ENCODE measurements around the gene TRIM8. TPM values are rescaled to one million over a fixed set of nuclear protein-coding genes. Genes with fewer than 3 reads are reported as not detected.

TRIM8 gene
- total and polyA plus RNA-seq, 2 donors (not counting 1 experiment from before 2014, with no cell fraction given): 44.9 to 74.4 TPM

DNA sequence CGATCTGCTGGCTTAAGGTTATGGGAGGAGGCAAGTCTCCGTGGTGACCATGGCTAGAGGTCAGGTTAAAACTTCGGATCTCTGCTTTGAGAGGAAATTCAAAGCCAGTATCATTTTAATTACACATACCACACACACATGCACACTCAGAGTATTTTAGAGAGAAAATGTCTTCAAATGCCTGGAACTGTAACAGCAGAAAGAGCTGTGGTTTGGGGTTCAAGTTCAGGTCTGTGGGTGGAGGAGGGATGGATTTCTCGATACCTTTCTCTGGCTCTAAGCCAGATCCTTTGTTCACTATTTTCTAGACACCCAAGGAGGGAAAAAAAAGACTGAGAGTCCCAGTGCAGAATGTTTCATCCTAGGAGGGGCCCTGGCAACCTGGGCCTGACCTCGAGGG, 37.4 kb downstream of the TRIM8 start:
- H3K36me3 ChIP-seq (replicated peaks in 1 of 2; ENCODE audit: control extremely low read depth in 1 of 2, control insufficient read depth in 1 of 2, extremely low read depth in 1 of 2, insufficient read depth in 2 of 2, low read length in 1 of 2): no peaks in the 10 kb centered on the region
- Mint-ChIP-seq H3K4me1 (peaks cover 10% of the 10 kb centered on the region), H3K4me3 (no peak overlapping the region), H3K27ac (no peak overlapping the region), H3K9me3 (ENCODE audit: insufficient read depth) (no peaks in the 10 kb centered on the region), H3K27me3 (no peaks in the 10 kb centered on the region)
- no peak for ATAC-seq (ENCODE audit: low read depth)
- TF ChIP-seq EZH2 (IDR thresholded peaks at IDR 0.05; ENCODE audit: borderline replicate concordance, insufficient read depth, low read depth, low read length, poor library complexity, severe bottlenecking): no peak
- TF ChIP-seq, protein P1, sequence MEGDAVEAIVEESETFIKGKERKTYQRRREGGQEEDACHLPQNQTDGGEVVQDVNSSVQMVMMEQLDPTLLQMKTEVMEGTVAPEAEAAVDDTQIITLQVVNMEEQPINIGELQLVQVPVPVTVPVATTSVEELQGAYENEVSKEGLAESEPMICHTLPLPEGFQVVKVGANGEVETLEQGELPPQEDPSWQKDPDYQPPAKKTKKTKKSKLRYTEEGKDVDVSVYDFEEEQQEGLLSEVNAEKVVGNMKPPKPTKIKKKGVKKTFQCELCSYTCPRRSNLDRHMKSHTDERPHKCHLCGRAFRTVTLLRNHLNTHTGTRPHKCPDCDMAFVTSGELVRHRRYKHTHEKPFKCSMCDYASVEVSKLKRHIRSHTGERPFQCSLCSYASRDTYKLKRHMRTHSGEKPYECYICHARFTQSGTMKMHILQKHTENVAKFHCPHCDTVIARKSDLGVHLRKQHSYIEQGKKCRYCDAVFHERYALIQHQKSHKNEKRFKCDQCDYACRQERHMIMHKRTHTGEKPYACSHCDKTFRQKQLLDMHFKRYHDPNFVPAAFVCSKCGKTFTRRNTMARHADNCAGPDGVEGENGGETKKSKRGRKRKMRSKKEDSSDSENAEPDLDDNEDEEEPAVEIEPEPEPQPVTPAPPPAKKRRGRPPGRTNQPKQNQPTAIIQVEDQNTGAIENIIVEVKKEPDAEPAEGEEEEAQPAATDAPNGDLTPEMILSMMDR (IDR thresholded peaks at IDR 0.05): no peak
- no peaks in the 10 kb centered on the region for H3K9me3 ChIP-seq (ENCODE audit: control extremely low read depth in 1 of 3, control insufficient read depth in 2 of 3, insufficient read depth in 1 of 3, low read length in 2 of 3)
- intact Hi-C loops (cut with micrococcal nuclease): no loop called here
- H3K4me3 ChIP-seq (ENCODE audit: control extremely low read depth in 1 of 5, extremely low read depth in 1 of 5, insufficient read depth in 1 of 5, low read depth in 2 of 5, low read length in 4 of 5): no peak overlapping the region
- no peak overlapping the region for H3K9ac ChIP-seq (ENCODE audit: low read length)
- H3K79me2 ChIP-seq (ENCODE audit: control insufficient read depth, insufficient read depth, low read length): no peaks in the 10 kb centered on the region
- H3K4me1 ChIP-seq (ENCODE audit: control insufficient read depth in 2 of 2, insufficient read depth in 2 of 2, low read length in 2 of 2): no peaks in the 10 kb centered on the region
- DNase-seq: no peak
- ChIA-PET POLR2A (no interaction called here), CTCF (interaction anchor here (0.7 kb wide), 1 partner anchor 462 kb away, joined by 3 read pairs; no protein-coding TSS in a partner anchor)
- no peak overlapping the region for H3K4me2 ChIP-seq (replicated peaks; ENCODE audit: low read depth, low read length, poor library complexity, severe bottlenecking)
- H4K20me1 ChIP-seq (ENCODE audit: control insufficient read depth, insufficient read depth, low read length, poor library complexity, severe bottlenecking): no peaks in the 10 kb centered on the region
- no peak overlapping the region for H2AFZ ChIP-seq (ENCODE audit: insufficient read depth, low read depth, low read length, poor library complexity, severe bottlenecking)
- 100% methylated on average over 2 of the region's 5 CpGs for WGBS (ENCODE audit: insufficient coverage)
- no peaks in the 10 kb centered on the region for H3K27me3 ChIP-seq (replicated peaks in 1 of 4; ENCODE audit: control extremely low read depth in 1 of 4, control insufficient read depth in 3 of 4, insufficient read depth in 4 of 4, low read length in 3 of 4)
- H3K27ac ChIP-seq (ENCODE audit: low read length in 2 of 2): no peak overlapping the region

DNA sequence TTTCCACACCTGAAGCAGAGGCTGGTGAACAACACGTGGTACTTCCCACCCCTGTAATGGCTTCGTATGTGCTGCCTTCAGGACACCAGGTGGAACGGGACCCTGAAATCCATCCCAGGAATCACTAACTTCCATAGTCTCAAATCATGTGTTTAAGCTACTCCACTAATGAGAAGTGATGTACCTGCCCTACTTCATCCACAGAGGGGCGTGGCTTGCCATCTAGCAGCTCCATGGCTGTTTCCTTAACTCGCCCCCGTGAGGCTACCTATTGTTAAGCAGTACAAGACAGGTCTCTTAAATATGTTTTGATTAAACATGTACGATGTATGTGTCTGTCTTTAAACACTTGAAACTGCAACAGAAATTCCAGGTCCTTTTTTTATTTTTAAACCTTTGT, 38.1 kb downstream of the TRIM8 start:
- Mint-ChIP-seq H3K4me1 (peaks cover 5% of the 10 kb centered on the region), H3K27ac (no peak overlapping the region), H3K9me3 (ENCODE audit: insufficient read depth) (no peaks in the 10 kb centered on the region), H3K27me3 (no peaks in the 10 kb centered on the region), H3K4me3 (no peak overlapping the region)
- H3K4me2 ChIP-seq (replicated peaks; ENCODE audit: low read depth, low read length, poor library complexity, severe bottlenecking): no peak overlapping the region
- no peaks in the 10 kb centered on the region for H3K36me3 ChIP-seq (replicated peaks in 1 of 2; ENCODE audit: control extremely low read depth in 1 of 2, control insufficient read depth in 1 of 2, extremely low read depth in 1 of 2, insufficient read depth in 2 of 2, low read length in 1 of 2)
- no peak overlapping the region for H3K27ac ChIP-seq (ENCODE audit: low read length in 2 of 2)
- H3K79me2 ChIP-seq (ENCODE audit: control insufficient read depth, insufficient read depth, low read length): no peaks in the 10 kb centered on the region
- no peak overlapping the region for H3K4me3 ChIP-seq (ENCODE audit: control extremely low read depth in 1 of 5, extremely low read depth in 1 of 5, insufficient read depth in 1 of 5, low read depth in 2 of 5, low read length in 4 of 5)
- no peaks in the 10 kb centered on the region for H3K27me3 ChIP-seq (replicated peaks in 1 of 4; ENCODE audit: control extremely low read depth in 1 of 4, control insufficient read depth in 3 of 4, insufficient read depth in 4 of 4, low read length in 3 of 4)
- ChIA-PET POLR2A (no interaction called here), CTCF (interaction anchor here (0.5 kb wide), 1 partner anchor 28 kb away, joined by 4 read pairs; no protein-coding TSS in a partner anchor)
- no peak overlapping the region for H2AFZ ChIP-seq (ENCODE audit: insufficient read depth, low read depth, low read length, poor library complexity, severe bottlenecking)
- H4K20me1 ChIP-seq (ENCODE audit: control insufficient read depth, insufficient read depth, low read length, poor library complexity, severe bottlenecking): no peaks in the 10 kb centered on the region
- H3K9me3 ChIP-seq (ENCODE audit: control extremely low read depth in 1 of 3, control insufficient read depth in 2 of 3, insufficient read depth in 1 of 3, low read length in 2 of 3): no peaks in the 10 kb centered on the region
- H3K4me1 ChIP-seq (ENCODE audit: control insufficient read depth in 2 of 2, insufficient read depth in 2 of 2, low read length in 2 of 2): no peaks in the 10 kb centered on the region
- DNase-seq (no peak), ATAC-seq (ENCODE audit: low read depth) (no peak)
- H3K9ac ChIP-seq (ENCODE audit: low read length): no peak overlapping the region
- WGBS (ENCODE audit: insufficient coverage): 97% methylated on average over 4 of the region's 7 CpGs
- intact Hi-C loops (cut with micrococcal nuclease): no loop called here
- TF ChIP-seq EZH2 (IDR thresholded peaks at IDR 0.05; ENCODE audit: borderline replicate concordance, insufficient read depth, low read depth, low read length, poor library complexity, severe bottlenecking): no peak
- TF ChIP-seq, protein P1 (IDR thresholded peaks at IDR 0.05): no peak
